ENCODE data around the gene RASL10B.
"Not testable (repeated sequence)": the region's sequence is repeated elsewhere in the genome, so short reads cannot be mapped to it uniquely, and the experiment has no call there.

Gene RASL10B, protein sequence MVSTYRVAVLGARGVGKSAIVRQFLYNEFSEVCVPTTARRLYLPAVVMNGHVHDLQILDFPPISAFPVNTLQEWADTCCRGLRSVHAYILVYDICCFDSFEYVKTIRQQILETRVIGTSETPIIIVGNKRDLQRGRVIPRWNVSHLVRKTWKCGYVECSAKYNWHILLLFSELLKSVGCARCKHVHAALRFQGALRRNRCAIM
- total RNA-seq, result 0 to 0.36 (median 0.11) reads per million in 4 donors

DNA sequence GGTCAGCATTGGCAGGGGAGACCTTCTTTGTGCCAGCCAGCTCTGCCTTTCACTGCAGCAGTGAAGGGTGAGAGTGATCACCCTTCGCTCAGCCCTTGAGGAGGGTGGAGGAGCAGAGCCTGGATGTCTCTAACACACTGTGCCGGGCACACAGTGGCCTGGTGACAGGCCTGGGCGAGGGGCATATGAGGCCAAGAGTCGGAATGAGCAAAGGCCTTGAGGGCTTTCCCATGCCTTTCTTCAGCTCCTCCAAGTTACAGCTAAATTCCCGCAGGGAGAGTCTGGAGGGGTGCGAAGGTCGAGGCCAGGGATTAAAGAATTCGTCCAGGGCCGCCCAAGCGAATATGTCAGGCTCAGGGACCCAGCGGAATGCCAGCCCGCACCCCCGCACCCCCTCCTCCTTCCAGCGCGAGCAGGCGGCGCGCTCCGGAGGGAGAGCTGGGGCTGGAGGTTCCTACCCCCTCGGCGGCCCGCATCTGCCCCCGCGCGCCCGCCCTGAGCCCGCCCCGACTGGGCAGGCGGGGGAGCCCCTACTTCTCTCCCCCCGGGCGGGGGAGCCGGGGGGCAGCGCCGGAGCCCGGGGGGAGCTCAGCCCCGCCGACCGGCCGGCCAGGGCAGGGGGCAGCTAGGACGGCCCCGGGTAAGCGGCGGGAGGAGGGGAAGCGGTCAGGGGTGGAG is at the start of gene RASL10B:
TSS of gene RASL10B (plus strand) at position 401 of the 678 bp plus-strand sequence. CDS start 3,546 bp downstream, outside the sequence.
- DNase-seq, result peak in 2 of 5 donors; percentile 21 to 30

DNA sequence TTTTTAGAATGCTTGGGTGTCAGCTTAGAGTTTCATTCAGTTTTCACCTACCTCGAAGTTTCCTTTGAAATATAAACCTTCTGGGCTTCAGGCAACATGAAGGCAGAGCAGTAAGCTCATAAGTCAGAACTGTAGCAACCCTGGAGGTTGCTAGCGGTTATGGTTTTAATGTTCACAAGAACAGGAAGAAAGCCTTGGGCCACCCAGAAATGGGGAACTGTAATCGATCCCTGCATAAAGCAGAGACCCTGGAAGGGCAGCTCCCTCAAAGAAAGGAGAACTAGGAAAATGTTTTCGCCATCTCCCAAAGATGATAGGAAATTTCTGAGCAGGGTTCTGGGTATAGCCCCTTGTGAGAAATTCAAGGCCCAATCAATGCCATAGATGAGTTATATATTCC is 47.8 kb upstream of the RASL10B start:
- DNase-seq, result no peak

- no peak for DNase-seq
These were observed 47.2 kb upstream of the RASL10B start for GRCh38 chr17:35684055-35684802.

GRCh38 chr17:35692512-35693210 is 38.8 kb upstream of the RASL10B start:
- no peak for DNase-seq

GRCh38 chr17:35693662-35694061 is 37.8 kb upstream of the RASL10B start:
- no peak for DNase-seq

GRCh38 chr17:35694906-35695305 is 36.5 kb upstream of the RASL10B start:
- DNase-seq, result no peak

DNA sequence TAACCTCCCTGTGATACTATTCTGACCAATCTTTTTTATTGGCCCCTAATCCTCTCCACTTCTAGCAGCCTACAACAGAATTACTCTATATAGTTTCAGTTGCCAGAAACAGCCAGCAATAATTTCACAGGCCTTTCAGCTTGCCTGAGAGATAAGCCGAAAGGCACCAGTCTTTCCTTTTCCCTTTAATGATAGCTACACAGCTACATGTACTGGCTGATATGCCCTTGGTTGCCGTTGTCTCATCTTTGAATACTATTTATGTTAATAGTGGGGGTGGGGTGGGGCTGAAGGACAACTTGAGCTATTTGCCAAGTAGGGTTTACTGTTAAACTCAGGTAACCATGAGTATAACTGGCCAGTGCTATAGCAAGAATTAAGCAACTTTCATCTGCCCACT is 35.8 kb upstream of the RASL10B start:
- no peak for DNase-seq

- DNase-seq, result no peak
These were observed 32.6 kb upstream of the RASL10B start for GRCh38 chr17:35698800-35699199.

GRCh38 chr17:35700150-35700549 is 31.3 kb upstream of the RASL10B start:
- DNase-seq, result no peak

DNA sequence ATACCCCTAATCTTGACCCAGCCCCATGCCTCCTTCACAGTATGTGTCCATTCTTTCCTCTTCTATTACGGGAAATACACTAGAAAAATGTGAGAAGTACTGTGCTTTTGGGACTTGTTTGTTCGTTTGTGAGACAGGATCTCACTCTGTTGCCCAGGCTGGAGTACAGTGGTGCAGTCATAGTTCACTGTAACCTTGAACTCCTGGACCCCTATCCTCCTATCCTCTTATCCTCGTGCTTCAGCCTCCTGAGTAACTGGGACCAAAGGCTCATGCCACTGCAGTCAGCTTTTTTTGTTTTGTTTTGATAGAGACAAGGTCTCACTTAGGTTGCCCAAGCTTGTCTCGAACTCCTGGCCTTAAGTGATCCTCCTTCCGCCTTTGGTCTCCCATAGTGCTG is 29.9 kb upstream of the RASL10B start:
- DNase-seq, result no peak

DNA sequence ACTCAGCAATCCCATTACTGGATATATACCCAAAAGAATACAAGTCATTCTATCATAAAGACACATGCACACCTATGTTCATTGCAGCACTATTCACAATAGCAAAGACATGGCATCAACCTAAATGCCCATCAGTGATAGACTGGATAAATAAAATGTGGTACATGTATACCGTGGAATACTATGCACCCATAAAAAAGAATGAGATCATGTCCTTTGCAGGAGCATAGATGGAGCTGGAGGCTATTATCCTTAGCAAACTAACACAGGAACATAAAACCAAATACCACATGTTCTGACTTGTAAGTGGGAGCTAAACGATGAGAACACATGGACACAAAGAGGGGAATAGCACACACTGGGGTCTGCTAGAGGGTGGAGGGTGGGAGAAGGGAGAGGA is 28.1 kb upstream of the RASL10B start:
- not testable (repeated sequence) for DNase-seq

DNA sequence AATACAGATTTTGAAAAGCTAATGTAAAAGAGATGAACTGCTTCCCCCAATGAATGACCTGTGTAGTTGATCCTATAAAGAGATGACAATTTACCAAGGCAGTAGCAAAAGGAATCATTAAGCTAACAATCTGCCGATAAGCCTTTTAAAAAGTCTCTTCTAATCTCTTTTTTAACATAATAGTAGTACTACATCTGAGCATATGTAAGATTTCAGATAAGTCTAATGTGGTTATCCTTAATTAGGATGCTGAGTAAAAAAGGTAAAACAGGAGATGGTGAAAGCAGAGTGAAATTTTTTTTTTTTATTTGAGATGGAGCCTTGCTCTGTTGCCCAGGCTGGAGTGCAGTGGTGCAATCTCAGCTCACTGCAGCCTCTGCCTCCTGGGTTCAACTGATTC is 26.2 kb upstream of the RASL10B start:
- no peak for DNase-seq

DNA sequence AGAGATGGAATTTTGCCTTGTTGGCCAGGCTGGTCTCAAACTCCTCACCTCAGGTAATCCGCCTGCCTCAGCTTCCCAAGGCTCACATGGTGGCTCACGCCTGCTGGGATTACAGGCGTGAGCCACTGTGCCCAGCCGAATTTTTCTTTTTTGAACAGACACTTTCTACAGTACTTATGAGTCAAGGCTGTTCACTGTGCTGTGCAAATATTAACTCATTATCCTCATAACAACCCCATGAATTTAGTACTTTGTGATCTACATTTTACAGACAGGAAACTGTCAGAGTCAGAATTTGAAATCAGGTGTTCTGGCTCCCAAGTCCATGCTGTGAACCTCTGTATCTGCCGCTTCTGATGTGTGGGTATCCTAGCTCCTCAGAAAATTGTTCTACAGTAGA is 25.7 kb upstream of the RASL10B start:
- no peak for DNase-seq

DNA sequence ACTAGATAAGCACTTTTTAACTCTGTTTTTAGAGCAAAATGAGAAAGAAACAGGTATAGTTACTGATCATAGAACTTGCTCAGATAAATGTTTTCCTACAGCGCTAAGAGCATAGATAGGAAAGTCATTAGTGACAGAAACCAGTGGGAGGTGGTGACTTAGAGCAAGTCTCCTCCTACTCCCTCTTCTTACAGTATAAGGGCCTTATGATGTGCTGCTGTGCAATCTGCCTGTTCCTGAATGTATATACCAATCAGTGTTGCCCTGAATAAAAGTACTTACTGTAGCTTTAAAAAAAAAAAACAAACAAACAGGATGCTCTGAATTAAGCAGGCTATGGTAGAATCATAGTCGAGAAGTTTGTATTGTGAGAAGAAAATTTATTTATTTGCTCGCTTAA is 23.3 kb upstream of the RASL10B start:
- no peak for DNase-seq

GRCh38 chr17:35708951-35709350 is 22.5 kb upstream of the RASL10B start:
- DNase-seq, result no peak

- no peak for DNase-seq
These were observed 21.6 kb upstream of the RASL10B start for GRCh38 chr17:35709874-35710273.

GRCh38 chr17:35710950-35711349 is 20.5 kb upstream of the RASL10B start:
- no peak for DNase-seq

GRCh38 chr17:35713069-35713728 is 18.2 kb upstream of the RASL10B start:
- DNase-seq, result no peak

DNA sequence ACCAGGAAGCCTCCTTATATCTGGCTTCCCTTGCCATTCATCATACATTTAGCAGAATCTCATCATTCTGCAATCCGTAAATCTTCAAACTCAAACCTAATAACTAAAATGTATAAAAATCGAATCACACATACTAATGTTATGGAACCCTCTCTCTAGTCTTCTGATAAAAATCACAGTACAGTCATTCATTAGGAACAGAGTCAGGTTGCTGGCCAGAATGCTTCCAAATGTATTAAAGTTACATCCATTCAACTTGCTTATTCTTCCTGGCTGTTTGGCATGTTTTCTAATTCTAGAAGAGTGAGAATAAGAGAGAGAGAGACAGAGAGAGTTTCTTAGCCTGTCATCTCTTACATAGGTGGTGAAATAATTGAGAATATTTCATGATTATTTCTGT is 16.5 kb upstream of the RASL10B start:
- DNase-seq, result no peak

GRCh38 chr17:35715416-35715815 is 16.0 kb upstream of the RASL10B start:
- no peak for DNase-seq

- DNase-seq, result no peak
These were observed 15.3 kb upstream of the RASL10B start for GRCh38 chr17:35716173-35716572.

GRCh38 chr17:35716897-35717465 is 14.5 kb upstream of the RASL10B start:
- DNase-seq, result no peak

All from T-helper 1 cell (primary cell).